ENCODE results near the gene MATN4. TPM values are rescaled to one million over a fixed set of nuclear protein-coding genes. Genes with fewer than 3 reads are reported as not detected.

Gene MATN4
- total RNA-seq, 2 experiments from 2014 or later, result 0.38 TPM; not detected in 1

GRCh38 chr20:45293041-45294002 is 14.8 kb downstream of the MATN4 start:
- no peak for DNase-seq (ENCODE audit: low spot score)
- H3K36me3 ChIP-seq (ENCODE audit: insufficient read depth, low read length), result no peaks in the 10 kb centered on the region
- POLR2A ChIA-PET, result interaction anchor here (0.5 kb wide), 1 partner anchor 477 kb away, joined by 4 read pairs; no protein-coding TSS in a partner anchor
- no peak overlapping the region for H2AFZ ChIP-seq (ENCODE audit: low read length)
- H3K27ac ChIP-seq (ENCODE audit: low read depth, low read length, poor library complexity, severe bottlenecking), result no peak overlapping the region
- no peak overlapping the region for H3K4me3 ChIP-seq (ENCODE audit: low read depth, low read length, poor library complexity, severe bottlenecking)
- intact Hi-C loops (cut with micrococcal nuclease; ENCODE audit: unreplicated experiment), result no loop called here
- BruUV-seq (replicated peaks), result no TSS peak
- H3K4me1 ChIP-seq (ENCODE audit: insufficient read depth, low read length, poor library complexity, severe bottlenecking), result no peaks in the 10 kb centered on the region
- H3K9me3 ChIP-seq (ENCODE audit: low read length), result no peaks in the 10 kb centered on the region
- no peaks in the 10 kb centered on the region for H3K9me2 ChIP-seq (ENCODE audit: insufficient read depth, low read length)
- H3K4me2 ChIP-seq (ENCODE audit: low read length), result no peak overlapping the region
- TF ChIP-seq CTCF (conservative IDR thresholded peaks at IDR 0.05; ENCODE audit: low read length) (no peak), EZH2phosphoT487 (IDR thresholded peaks at IDR 0.05; ENCODE audit: borderline replicate concordance, low read depth, low read length) (no peak)
- CTCF ChIA-PET (ENCODE audit: unreplicated experiment), result no interaction called here
- H3K79me2 ChIP-seq (ENCODE audit: insufficient read depth, low read depth, low read length), result no peaks in the 10 kb centered on the region
- no peaks in the 10 kb centered on the region for H4K20me1 ChIP-seq (ENCODE audit: insufficient read depth, low read length)

GRCh38 chr20:45292343-45292742 is 15.8 kb downstream of the MATN4 start:
- Histone ChIP-seq H3K9me2 (ENCODE audit: insufficient read depth, low read length) (no peaks in the 10 kb centered on the region), H3K4me1 (ENCODE audit: insufficient read depth, low read length, poor library complexity, severe bottlenecking) (no peaks in the 10 kb centered on the region), H3K79me2 (ENCODE audit: insufficient read depth, low read depth, low read length) (no peaks in the 10 kb centered on the region), H4K20me1 (ENCODE audit: insufficient read depth, low read length) (no peaks in the 10 kb centered on the region), H3K36me3 (ENCODE audit: insufficient read depth, low read length) (no peaks in the 10 kb centered on the region), H3K4me2 (ENCODE audit: low read length) (no peak overlapping the region), H3K9me3 (ENCODE audit: low read length) (no peaks in the 10 kb centered on the region), H3K4me3 (ENCODE audit: low read depth, low read length, poor library complexity, severe bottlenecking) (no peak overlapping the region), H3K27ac (ENCODE audit: low read depth, low read length, poor library complexity, severe bottlenecking) (no peak overlapping the region), H2AFZ (ENCODE audit: low read length) (no peak overlapping the region)
- BruUV-seq (replicated peaks), result no TSS peak
- no peak for DNase-seq (ENCODE audit: low spot score)
- TF ChIP-seq CTCF (conservative IDR thresholded peaks at IDR 0.05; ENCODE audit: low read length) (no peak), EZH2phosphoT487 (IDR thresholded peaks at IDR 0.05; ENCODE audit: borderline replicate concordance, low read depth, low read length) (no peak)
- ChIA-PET POLR2A (no interaction called here), CTCF (ENCODE audit: unreplicated experiment) (interaction anchor here (0.6 kb wide), 1 partner anchor 933 kb away, joined by 5 read pairs; no protein-coding TSS in a partner anchor)
- intact Hi-C loops (cut with micrococcal nuclease; ENCODE audit: unreplicated experiment), result no loop called here

GRCh38 chr20:45291526-45291925 is 16.6 kb downstream of the MATN4 start:
- no peaks in the 10 kb centered on the region for H4K20me1 ChIP-seq (ENCODE audit: insufficient read depth, low read length)
- TF ChIP-seq CTCF (conservative IDR thresholded peaks at IDR 0.05; ENCODE audit: low read length), result no peak
- no peak for TF ChIP-seq EZH2phosphoT487 (IDR thresholded peaks at IDR 0.05; ENCODE audit: borderline replicate concordance, low read depth, low read length)
- no peaks in the 10 kb centered on the region for H3K4me1 ChIP-seq (ENCODE audit: insufficient read depth, low read length, poor library complexity, severe bottlenecking)
- no peak overlapping the region for H3K27ac ChIP-seq (ENCODE audit: low read depth, low read length, poor library complexity, severe bottlenecking)
- H3K4me3 ChIP-seq (ENCODE audit: low read depth, low read length, poor library complexity, severe bottlenecking), result no peak overlapping the region
- ChIA-PET CTCF (ENCODE audit: unreplicated experiment) (no interaction called here), POLR2A (interaction anchor here (1.1 kb wide), 1 partner anchor 474 kb away, joined by 5 read pairs; no protein-coding TSS in a partner anchor)
- no peaks in the 10 kb centered on the region for H3K36me3 ChIP-seq (ENCODE audit: insufficient read depth, low read length)
- intact Hi-C loops (cut with micrococcal nuclease; ENCODE audit: unreplicated experiment), result no loop called here
- H3K79me2 ChIP-seq (ENCODE audit: insufficient read depth, low read depth, low read length), result no peaks in the 10 kb centered on the region
- no peaks in the 10 kb centered on the region for H3K9me2 ChIP-seq (ENCODE audit: insufficient read depth, low read length)
- H3K4me2 ChIP-seq (ENCODE audit: low read length), result no peak overlapping the region
- H2AFZ ChIP-seq (ENCODE audit: low read length), result no peak overlapping the region
- DNase-seq (ENCODE audit: low spot score), result no peak
- BruUV-seq (replicated peaks), result no TSS peak
- no peaks in the 10 kb centered on the region for H3K9me3 ChIP-seq (ENCODE audit: low read length)
